Measurements from ENCODE around the gene CYTH3.
A peak's percentile ranks its signal among the peaks of the same experiment; 100 is the strongest.

CYTH3 gene

GRCh38 chr7:6279341-6279740 lies 6.9 kb upstream of the CYTH3 start:
- no peak for DNase-seq

DNA sequence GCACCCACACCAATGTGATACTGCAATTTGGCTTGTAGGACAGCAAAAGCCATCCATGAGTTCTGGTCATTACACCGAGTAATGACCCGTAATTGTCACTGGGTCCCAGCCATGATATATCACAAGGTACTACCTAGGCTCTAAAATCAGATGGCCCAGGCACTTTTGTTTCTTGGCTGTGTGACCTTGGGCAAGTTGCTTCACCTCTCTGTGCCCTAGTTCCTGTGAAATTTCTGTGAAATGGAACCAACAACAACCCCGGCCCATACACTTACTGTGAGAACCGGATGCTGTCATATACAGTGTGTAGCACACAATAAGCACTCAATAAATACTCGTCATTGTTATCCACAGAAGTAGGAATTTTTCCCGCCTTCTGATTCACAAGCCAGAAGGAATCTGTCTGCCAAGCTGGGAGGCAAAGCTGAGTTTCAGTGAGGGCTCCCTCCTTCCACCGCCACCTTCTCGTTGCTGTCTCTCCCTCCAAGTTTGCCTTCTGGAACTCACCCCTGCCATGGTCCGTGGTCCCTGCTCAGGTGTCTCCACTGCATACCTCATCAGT lies 6.4 kb upstream of the CYTH3 start:
- no peak for DNase-seq

- no peak for DNase-seq
These were observed 5.1 kb upstream of the CYTH3 start for GRCh38 chr7:6277476-6277875.

GRCh38 chr7:6276911-6277408 lies 4.5 kb upstream of the CYTH3 start:
- no peak for DNase-seq

- DNase-seq: no peak
These were observed 2.3 kb upstream of the CYTH3 start for GRCh38 chr7:6274743-6275142.

DNA sequence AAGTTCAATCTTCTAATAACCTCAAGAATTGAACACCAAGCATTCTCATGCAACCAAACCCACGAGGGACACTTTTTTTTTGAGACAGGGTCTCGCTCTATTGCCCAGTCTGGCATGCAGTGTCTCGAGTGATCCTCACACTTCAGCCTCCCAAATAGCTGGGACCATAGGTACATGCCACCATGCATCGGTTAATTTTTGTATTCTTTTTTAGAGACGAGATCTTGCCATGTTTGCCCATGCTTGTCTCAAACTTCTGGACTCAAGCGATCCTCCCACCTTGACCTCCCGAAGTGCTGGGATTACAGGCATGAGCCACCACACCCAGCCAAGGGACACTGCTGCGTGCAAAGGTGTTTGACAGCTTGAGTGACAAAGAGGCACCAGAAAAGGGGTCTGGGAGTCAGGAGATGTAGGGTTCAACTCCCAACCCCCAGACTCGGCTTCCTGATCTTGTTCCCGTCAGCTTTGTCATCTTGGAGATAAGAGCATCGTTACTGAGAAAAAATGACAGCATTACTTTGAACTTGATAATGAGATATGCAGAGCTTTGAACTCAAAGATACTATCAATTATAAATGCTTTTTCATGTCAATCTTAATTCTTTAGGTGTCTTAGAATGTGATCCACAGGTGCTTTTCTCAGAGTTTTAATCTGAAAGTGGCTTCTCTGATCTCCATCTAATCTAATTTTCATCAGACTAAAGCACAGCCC lies 1.6 kb upstream of the CYTH3 start:
- no peak for DNase-seq

DNA sequence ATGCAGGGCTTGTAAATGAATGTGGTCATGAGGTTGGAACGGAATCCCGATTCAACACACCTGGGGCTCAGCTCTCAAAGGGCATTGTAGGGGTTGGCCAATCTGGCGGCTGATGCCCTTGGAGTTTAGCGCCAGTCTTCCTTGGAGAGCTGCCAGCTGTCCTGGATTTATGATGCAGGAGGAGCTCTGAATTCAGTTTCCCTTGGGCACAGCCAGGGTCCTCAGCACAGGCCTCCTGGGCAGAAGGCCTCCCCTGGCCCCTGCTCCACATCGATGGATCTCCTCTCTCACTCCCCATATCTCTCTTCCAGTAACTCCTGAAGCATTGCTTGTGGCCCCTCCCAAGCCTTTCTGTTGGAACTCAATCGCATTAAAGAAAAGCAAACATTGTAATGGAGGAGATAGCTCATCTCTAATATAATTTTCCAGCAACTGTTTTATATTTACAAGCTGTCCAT lies 985 bp upstream of the CYTH3 start:
- no peak for DNase-seq

GRCh38 chr7:6271694-6272440 lies 557 bp downstream of the CYTH3 start:
- DNase-seq: peak; percentile 27

GRCh38 chr7:6271060-6271658 lies 1.3 kb downstream of the CYTH3 start:
- peak; percentile 44 for DNase-seq

DNA sequence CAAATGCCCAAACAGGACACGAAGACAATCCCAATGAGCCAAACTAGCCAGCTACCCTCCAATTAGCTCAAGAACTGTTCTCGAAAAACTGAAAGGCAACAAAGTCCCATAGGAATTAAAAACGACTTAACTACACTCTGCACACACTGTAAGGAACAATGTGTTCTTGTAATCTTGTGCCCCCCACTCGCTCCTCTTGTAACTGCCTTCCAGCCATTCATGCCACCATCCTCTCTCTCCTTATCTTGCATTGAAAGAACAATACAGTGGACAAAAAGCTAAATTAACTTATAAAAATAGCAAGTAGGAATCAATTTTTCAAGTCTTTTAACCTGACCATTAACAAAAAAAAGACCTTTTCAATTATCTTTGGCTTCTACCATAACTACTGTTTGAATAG lies 2.9 kb downstream of the CYTH3 start:
- DNase-seq: no peak

DNA sequence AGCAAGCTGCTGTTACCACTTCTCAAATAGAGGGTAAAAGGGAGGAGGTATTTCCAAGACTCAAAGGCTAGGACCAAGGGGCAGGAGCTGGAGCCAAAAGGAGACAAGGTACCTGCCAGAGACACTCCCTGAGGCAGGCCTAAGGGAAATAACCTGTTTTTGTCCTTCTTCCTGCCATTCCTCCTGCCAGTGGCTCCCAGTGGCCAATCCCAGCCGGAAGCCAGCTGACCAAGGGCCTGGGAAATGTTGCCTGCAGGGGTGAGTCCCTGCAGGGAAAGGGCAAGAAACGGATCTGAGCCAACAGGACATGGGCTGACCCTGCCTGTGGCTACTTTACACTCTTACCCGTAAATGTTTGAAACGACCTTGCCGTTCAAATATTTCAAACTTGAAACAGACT lies 3.5 kb downstream of the CYTH3 start:
- DNase-seq: no peak

DNA sequence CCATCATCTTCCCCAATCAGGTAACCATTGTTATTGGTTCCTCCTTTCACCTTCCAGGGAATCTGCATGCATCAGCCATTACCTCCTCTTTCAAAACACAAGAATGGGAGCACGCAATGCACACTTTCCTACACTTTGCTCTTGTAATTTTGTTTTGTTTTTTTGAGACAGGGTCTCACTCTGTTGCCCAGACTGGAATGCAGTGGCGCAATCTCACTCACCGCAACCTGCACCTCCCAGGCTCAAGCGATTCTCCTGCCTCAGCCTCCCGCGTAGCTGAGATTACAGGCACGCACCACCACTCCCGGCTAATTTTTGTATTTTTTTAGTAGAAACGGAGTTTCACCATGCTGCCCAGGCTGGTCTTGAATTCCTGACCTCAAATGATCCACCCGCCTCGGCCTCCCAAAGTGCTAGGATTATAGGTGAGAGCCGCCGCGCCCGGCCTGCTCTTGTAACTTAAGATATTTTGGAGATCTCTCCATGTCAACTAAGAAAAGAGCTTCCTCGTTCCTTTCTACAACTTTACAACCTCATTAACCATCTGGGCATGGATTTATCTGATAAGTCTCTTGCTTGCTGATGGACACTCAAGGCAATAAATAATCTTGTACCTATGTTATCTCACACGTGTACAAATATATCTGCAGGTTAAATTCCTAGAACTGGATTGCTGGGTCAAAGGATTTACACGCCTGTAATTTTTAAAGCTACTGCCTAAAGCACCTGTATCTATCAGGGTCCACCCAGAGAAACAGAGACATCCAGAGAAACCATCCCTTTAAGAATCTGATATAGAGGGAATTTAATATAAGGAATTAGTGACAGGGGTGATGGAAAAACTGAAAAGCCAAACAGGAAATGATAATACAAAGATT lies 4.2 kb downstream of the CYTH3 start:
- no peak for DNase-seq

GRCh38 chr7:6266699-6267098 lies 5.7 kb downstream of the CYTH3 start:
- DNase-seq: no peak

GRCh38 chr7:6262221-6262620 lies 10.2 kb downstream of the CYTH3 start:
- DNase-seq: no peak

DNA sequence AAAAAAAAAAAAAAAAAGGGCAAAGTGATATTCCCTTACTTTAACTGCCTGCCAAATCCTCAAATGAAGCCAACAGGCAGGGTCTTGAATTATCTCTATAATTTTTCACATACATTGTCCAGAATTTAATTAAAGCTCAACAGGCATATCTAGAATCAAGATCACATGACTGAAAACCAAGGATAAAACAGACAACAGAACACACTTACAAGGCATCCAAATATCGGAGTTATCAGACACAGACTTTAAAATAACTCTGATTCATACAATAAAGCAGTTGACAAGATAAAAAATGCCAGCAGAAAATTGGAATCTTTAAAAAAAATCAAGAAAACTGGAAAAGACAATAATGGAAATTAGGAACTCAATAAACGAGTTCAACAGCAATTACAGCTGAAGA lies 10.7 kb downstream of the CYTH3 start:
- no peak for DNase-seq

- no peak for DNase-seq
These were observed 11.9 kb downstream of the CYTH3 start for GRCh38 chr7:6260291-6261187.

- DNase-seq: no peak
These were observed 13.2 kb downstream of the CYTH3 start for GRCh38 chr7:6259257-6259656.

GRCh38 chr7:6258440-6259182 lies 13.8 kb downstream of the CYTH3 start:
- no peak for DNase-seq

- DNase-seq: no peak
These were observed 14.7 kb downstream of the CYTH3 start for GRCh38 chr7:6257675-6258074.

DNA sequence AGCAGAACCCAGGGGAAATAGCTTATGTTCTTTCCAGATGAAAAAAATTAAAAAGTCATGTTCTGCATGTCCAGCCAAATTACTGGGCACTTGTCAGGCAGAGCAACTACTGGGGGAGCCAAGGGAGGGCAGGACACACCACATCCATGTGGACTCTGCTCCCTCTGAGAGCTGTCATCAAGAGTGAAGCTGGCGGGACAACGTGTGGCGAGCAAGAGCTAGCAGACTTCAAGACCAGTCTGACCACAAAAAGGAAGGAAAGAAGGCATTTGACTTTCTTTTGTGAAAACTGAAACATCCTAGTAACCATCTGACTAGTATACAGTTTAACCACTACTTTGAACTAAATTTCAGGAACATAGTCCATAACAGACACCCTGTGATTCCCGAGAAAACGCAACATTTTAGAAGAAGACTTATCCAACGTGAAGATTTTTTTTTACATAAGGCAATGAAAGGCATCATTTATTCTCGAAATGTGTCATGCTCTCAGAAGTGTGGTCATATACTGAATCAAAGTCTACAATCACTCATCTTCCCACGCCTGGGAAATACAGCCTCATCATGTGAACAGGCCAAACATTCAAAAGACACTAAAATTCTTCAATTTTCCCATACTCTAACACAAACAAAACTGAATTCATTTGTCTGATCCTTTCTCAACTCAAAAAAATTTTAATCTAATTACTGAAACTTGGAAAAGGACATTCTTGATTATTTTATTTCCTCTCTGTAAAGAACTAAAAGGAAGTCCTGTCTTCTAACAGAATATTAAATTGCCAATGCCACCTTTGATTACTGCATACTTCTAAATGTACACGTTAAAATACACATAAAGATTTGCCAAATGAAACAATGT lies 15.5 kb downstream of the CYTH3 start:
- peak; percentile 62 for DNase-seq
